ENCODE measurements around the gene MCRIP1. TPM values are rescaled to one million over a fixed set of nuclear protein-coding genes. Genes with fewer than 3 reads are reported as not detected.
A peak's percentile ranks its signal among the peaks of the same experiment; 100 is the strongest.

Gene MCRIP1
- total and polyA plus RNA-seq, 2 of the 13 experiments (the other 11 are each of a cell fraction or from before 2014, with no cell fraction given) = 79.7 to 84.9 TPM

GRCh38 chr17:81859906-81860755, 27.0 kb upstream of the MCRIP1 start, which contains the start of gene P4HB (continued):
- TF ChIP-seq, protein P1, sequence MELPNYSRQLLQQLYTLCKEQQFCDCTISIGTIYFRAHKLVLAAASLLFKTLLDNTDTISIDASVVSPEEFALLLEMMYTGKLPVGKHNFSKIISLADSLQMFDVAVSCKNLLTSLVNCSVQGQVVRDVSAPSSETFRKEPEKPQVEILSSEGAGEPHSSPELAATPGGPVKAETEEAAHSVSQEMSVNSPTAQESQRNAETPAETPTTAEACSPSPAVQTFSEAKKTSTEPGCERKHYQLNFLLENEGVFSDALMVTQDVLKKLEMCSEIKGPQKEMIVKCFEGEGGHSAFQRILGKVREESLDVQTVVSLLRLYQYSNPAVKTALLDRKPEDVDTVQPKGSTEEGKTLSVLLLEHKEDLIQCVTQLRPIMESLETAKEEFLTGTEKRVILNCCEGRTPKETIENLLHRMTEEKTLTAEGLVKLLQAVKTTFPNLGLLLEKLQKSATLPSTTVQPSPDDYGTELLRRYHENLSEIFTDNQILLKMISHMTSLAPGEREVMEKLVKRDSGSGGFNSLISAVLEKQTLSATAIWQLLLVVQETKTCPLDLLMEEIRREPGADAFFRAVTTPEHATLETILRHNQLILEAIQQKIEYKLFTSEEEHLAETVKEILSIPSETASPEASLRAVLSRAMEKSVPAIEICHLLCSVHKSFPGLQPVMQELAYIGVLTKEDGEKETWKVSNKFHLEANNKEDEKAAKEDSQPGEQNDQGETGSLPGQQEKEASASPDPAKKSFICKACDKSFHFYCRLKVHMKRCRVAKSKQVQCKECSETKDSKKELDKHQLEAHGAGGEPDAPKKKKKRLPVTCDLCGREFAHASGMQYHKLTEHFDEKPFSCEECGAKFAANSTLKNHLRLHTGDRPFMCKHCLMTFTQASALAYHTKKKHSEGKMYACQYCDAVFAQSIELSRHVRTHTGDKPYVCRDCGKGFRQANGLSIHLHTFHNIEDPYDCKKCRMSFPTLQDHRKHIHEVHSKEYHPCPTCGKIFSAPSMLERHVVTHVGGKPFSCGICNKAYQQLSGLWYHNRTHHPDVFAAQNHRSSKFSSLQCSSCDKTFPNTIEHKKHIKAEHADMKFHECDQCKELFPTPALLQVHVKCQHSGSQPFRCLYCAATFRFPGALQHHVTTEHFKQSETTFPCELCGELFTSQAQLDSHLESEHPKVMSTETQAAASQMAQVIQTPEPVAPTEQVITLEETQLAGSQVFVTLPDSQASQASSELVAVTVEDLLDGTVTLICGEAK (IDR thresholded peaks at IDR 0.05) = no peak
- TF ChIP-seq, protein P1 (CRISPR knock-in tag; IDR thresholded peaks at IDR 0.05) = no peak
- TF ChIP-seq, protein P2, sequence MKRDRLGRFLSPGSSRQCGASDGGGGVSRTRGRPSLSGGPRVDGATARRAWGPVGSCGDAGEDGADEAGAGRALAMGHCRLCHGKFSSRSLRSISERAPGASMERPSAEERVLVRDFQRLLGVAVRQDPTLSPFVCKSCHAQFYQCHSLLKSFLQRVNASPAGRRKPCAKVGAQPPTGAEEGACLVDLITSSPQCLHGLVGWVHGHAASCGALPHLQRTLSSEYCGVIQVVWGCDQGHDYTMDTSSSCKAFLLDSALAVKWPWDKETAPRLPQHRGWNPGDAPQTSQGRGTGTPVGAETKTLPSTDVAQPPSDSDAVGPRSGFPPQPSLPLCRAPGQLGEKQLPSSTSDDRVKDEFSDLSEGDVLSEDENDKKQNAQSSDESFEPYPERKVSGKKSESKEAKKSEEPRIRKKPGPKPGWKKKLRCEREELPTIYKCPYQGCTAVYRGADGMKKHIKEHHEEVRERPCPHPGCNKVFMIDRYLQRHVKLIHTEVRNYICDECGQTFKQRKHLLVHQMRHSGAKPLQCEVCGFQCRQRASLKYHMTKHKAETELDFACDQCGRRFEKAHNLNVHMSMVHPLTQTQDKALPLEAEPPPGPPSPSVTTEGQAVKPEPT (CRISPR knock-in tag; IDR thresholded peaks at IDR 0.05; ENCODE audit: low read depth) = no peak
- peak; percentile 23; the same call in 1 of the 2 replicates for TF ChIP-seq STAG1 (CRISPR knock-in tag; IDR thresholded peaks at IDR 0.05)
- peak; percentile 80 for TF ChIP-seq PHF8 (CRISPR knock-in tag; IDR thresholded peaks at IDR 0.05)
- peak; percentile 70; the same call in 1 of the 2 replicates for TF ChIP-seq GTF2F1 (IDR thresholded peaks at IDR 0.05; ENCODE audit: low read length)
- TF ChIP-seq SIX1 (CRISPR knock-in tag; IDR thresholded peaks at IDR 0.05; ENCODE audit: borderline replicate concordance) = no peak
- TF ChIP-seq ATAD3A (CRISPR knock-in tag; IDR thresholded peaks at IDR 0.05) = no peak
- TF ChIP-seq DNMT1 (CRISPR knock-in tag; IDR thresholded peaks at IDR 0.05) = peak; percentile 66; the same call in 1 of the 2 replicates
- no peak for TF ChIP-seq TRIM24 (CRISPR knock-in tag; IDR thresholded peaks at IDR 0.05)
- no peak; the same call in 1 of the 2 replicates for TF ChIP-seq BHLHE40 (IDR thresholded peaks at IDR 0.05; ENCODE audit: low read length)
- no peak for TF ChIP-seq CENPX (CRISPR knock-in tag; IDR thresholded peaks at IDR 0.05)
- TF ChIP-seq JUND (CRISPR knock-in tag; IDR thresholded peaks at IDR 0.05) = 0 out of 2 replicates have a peak, but pooled peaks have one; percentile 55
- TF ChIP-seq ZNF547 (CRISPR knock-in tag; IDR thresholded peaks at IDR 0.05) = peak; percentile 81
- TF ChIP-seq ETV6 (CRISPR knock-in tag; conservative IDR thresholded peaks at IDR 0.05) = peak; percentile 81; the same call in 1 of the 2 replicates
